GM23248 (cell line): ENCODE results near the gene TRIM23.

Experiments used
- EZH2 ChIP-seq: fragments of 200-600 bp; sonication (generic); IDR thresholded peaks from 2 replicates; pipeline ENCODE4 v1.6.1; 2018; ENCODE audit warnings: antibody characterized with exemption, mild to moderate bottlenecking; ENCODE audit not compliant: insufficient read depth, poor library complexity, severe bottlenecking
- EZH2phosphoT487 ChIP-seq: fragments of 200-600 bp; sonication (generic); IDR thresholded peaks from 2 replicates; pipeline ENCODE4 v1.6.1; 2018; ENCODE audit warnings: antibody characterized with exemption, moderate library complexity, mild to moderate bottlenecking, low read depth; ENCODE audit not compliant: insufficient read depth

DNA sequence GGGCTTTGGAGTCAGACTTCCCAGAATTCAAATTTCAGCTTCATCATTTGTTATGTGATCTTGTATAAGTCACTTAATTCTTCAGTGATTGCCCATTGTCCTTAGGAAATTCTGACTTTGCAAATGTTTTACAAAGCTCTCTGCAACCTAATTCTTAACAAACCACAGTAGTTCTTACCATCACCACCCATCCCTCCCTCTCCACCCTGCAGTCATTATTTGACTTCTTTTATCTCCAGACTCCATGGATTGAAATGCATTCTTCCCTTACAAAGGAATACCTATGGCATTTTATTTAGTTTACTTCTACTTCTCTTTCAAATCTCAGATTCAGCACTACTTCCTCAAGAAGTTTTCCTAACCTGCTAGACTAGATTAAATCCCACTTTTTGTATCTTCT, 23.8 kb upstream of the TRIM23 start:
- TF ChIP-seq EZH2 (no peak), EZH2phosphoT487 (no peak)
